Measurements from ENCODE around the gene RAB11FIP4. TPM values are rescaled to one million over a fixed set of nuclear protein-coding genes. Genes with fewer than 3 reads are reported as not detected.

RAB11FIP4 gene
- total and polyA plus RNA-seq, 2 of the 13 experiments (the other 11 are each of a cell fraction or from before 2014, with no cell fraction given) = 28.0 to 89.3 TPM

GRCh38 chr17:31475378-31476162 is 84.1 kb downstream of the RAB11FIP4 start (continued):
- TF ChIP-seq ZZZ3 (CRISPR knock-in tag; IDR thresholded peaks at IDR 0.05; ENCODE audit: borderline replicate concordance) (no peak), ZFP62 (CRISPR knock-in tag; IDR thresholded peaks at IDR 0.05) (no peak), SNRNP70 (IDR thresholded peaks at IDR 0.05; ENCODE audit: low read depth, low read length) (no peak), CEBPZ (IDR thresholded peaks at IDR 0.05; ENCODE audit: low read length) (no peak), SCMH1 (CRISPR knock-in tag; IDR thresholded peaks at IDR 0.05; ENCODE audit: borderline replicate concordance) (no peak), KLF11 (CRISPR knock-in tag; IDR thresholded peaks at IDR 0.05) (0 out of 2 replicates have a peak, but pooled peaks have one; percentile 38), ZNF784 (CRISPR knock-in tag; IDR thresholded peaks at IDR 0.05; ENCODE audit: borderline replicate concordance) (no peak), POLR2AphosphoS2 (IDR thresholded peaks at IDR 0.05; ENCODE audit: low read depth, low read length) (no peak), SNAI1 (CRISPR knock-in tag; IDR thresholded peaks at IDR 0.05; ENCODE audit: borderline replicate concordance) (no peak), FLYWCH1 (CRISPR knock-in tag; IDR thresholded peaks at IDR 0.05) (no peak), ZNF513 (CRISPR knock-in tag; conservative IDR thresholded peaks at IDR 0.05) (no peak), ZNF264 (CRISPR knock-in tag; IDR thresholded peaks at IDR 0.05) (peak; percentile 96), ZNF761 (CRISPR knock-in tag; conservative IDR thresholded peaks at IDR 0.05) (no peak; the same call in 1 of the 2 replicates), TGIF2 (CRISPR knock-in tag; IDR thresholded peaks at IDR 0.05) (no peak), SNAPC4 (CRISPR knock-in tag; IDR thresholded peaks at IDR 0.05) (no peak), ZNF850 (CRISPR knock-in tag; conservative IDR thresholded peaks at IDR 0.05) (no peak), ZNF777 (CRISPR knock-in tag; IDR thresholded peaks at IDR 0.05) (no peak)

All from HepG2 (cell line).